Midbrain (tissue), 1 donor: Measurements from ENCODE around the gene PTPN3.

Source experiments
- DNase-seq: peaks from one replicate; lab custom pipeline; 2025; lab: John Stamatoyannopoulos, UW

Gene PTPN3

GRCh38 chr9:109477258-109478050 lies 20.7 kb downstream of the PTPN3 start:
- DNase-seq, result no peak

GRCh38 chr9:109476642-109477257 lies 21.4 kb downstream of the PTPN3 start:
- no peak for DNase-seq

GRCh38 chr9:109475526-109475925 lies 22.6 kb downstream of the PTPN3 start:
- no peak for DNase-seq

GRCh38 chr9:109474944-109475343 lies 23.2 kb downstream of the PTPN3 start:
- no peak for DNase-seq

GRCh38 chr9:109474170-109474569 lies 23.9 kb downstream of the PTPN3 start:
- no peak for DNase-seq

GRCh38 chr9:109473329-109473728 lies 24.8 kb downstream of the PTPN3 start:
- DNase-seq, result no peak

GRCh38 chr9:109471475-109472393 lies 26.4 kb downstream of the PTPN3 start:
- DNase-seq, result no peak

GRCh38 chr9:109469646-109470358 lies 28.3 kb downstream of the PTPN3 start:
- peak; percentile 78 for DNase-seq

GRCh38 chr9:109468927-109469326 lies 29.2 kb downstream of the PTPN3 start:
- no peak for DNase-seq

GRCh38 chr9:109467936-109468335 lies 30.2 kb downstream of the PTPN3 start:
- no peak for DNase-seq

- no peak for DNase-seq
Measured at GRCh38 chr9:109466623-109467590, 31.2 kb downstream of the PTPN3 start.

- no peak for DNase-seq
Measured at GRCh38 chr9:109463924-109464625, 34.0 kb downstream of the PTPN3 start.

- no peak for DNase-seq
Measured at GRCh38 chr9:109460576-109460975, 37.5 kb downstream of the PTPN3 start.

GRCh38 chr9:109459423-109459822 lies 38.7 kb downstream of the PTPN3 start:
- DNase-seq, result no peak

- no peak for DNase-seq
Measured at GRCh38 chr9:109458453-109459211, 39.5 kb downstream of the PTPN3 start.

- DNase-seq, result no peak
Measured at GRCh38 chr9:109456811-109457210, 41.3 kb downstream of the PTPN3 start.

- no peak for DNase-seq
Measured at GRCh38 chr9:109455861-109456260, 42.2 kb downstream of the PTPN3 start.

GRCh38 chr9:109455391-109455790 lies 42.7 kb downstream of the PTPN3 start:
- DNase-seq, result no peak

GRCh38 chr9:109454601-109455155 lies 43.4 kb downstream of the PTPN3 start:
- DNase-seq, result no peak
